HEK293T (cell line): ENCODE data around the gene ABHD12.

Experiments used
- ARNT ChIP-seq: fragments of 450-650 bp; IDR thresholded peaks from 2 replicates; pipeline ENCODE4 v1.6.1; 2017; ENCODE audit warnings: mild to moderate bottlenecking
- BHLHE40 ChIP-seq: fragments of 450-650 bp; IDR thresholded peaks from 2 replicates; pipeline ENCODE4 v1.6.1; 2016; ENCODE audit warnings: mild to moderate bottlenecking, moderate library complexity, borderline replicate concordance
- CTBP1 ChIP-seq: fragments of 450-650 bp; IDR thresholded peaks from 2 replicates; pipeline ENCODE4 v1.6.1; 2016; ENCODE audit warnings: borderline replicate concordance
- ELF4 ChIP-seq: fragments of 450-650 bp; IDR thresholded peaks from 2 replicates; pipeline ENCODE4 v1.6.1; 2017; ENCODE audit warnings: antibody characterized with exemption
- FOXA1 ChIP-seq: fragments of 450-650 bp; IDR thresholded peaks from 2 replicates; pipeline ENCODE4 v1.6.1; 2016; ENCODE audit warnings: mild to moderate bottlenecking
- FOXK2 ChIP-seq: fragments of 450-650 bp; IDR thresholded peaks from 2 replicates; pipeline ENCODE4 v1.6.1; 2016; ENCODE audit warnings: mild to moderate bottlenecking
- FOXM1 ChIP-seq: fragments of 450-650 bp; IDR thresholded peaks from 2 replicates; pipeline ENCODE4 v1.6.1; 2017; ENCODE audit warnings: mild to moderate bottlenecking, borderline replicate concordance
- HDGF ChIP-seq: fragments of 450-650 bp; IDR thresholded peaks from 2 replicates; pipeline ENCODE4 v1.6.1; 2017; ENCODE audit warnings: antibody characterized with exemption, borderline replicate concordance
- LEF1 ChIP-seq: fragments of 450-650 bp; IDR thresholded peaks from 2 replicates; pipeline ENCODE4 v1.6.1; 2017; ENCODE audit warnings: mild to moderate bottlenecking, borderline replicate concordance
- SUZ12 ChIP-seq: fragments of 450-650 bp; IDR thresholded peaks from 2 replicates; pipeline ENCODE4 v1.6.1; 2016; ENCODE audit warnings: mild to moderate bottlenecking
- TARDBP ChIP-seq: fragments of 450-650 bp; IDR thresholded peaks from 2 replicates; pipeline ENCODE4 v1.6.1; 2016
- ZNF384 ChIP-seq: fragments of 450-650 bp; IDR thresholded peaks from 2 replicates; pipeline ENCODE4 v1.6.1; 2016
- TF ChIP-seq, protein P1 (sequence below): fragments of 450-650 bp; IDR thresholded peaks from 2 replicates; pipeline ENCODE4 v1.6.1; 2016

DNA sequence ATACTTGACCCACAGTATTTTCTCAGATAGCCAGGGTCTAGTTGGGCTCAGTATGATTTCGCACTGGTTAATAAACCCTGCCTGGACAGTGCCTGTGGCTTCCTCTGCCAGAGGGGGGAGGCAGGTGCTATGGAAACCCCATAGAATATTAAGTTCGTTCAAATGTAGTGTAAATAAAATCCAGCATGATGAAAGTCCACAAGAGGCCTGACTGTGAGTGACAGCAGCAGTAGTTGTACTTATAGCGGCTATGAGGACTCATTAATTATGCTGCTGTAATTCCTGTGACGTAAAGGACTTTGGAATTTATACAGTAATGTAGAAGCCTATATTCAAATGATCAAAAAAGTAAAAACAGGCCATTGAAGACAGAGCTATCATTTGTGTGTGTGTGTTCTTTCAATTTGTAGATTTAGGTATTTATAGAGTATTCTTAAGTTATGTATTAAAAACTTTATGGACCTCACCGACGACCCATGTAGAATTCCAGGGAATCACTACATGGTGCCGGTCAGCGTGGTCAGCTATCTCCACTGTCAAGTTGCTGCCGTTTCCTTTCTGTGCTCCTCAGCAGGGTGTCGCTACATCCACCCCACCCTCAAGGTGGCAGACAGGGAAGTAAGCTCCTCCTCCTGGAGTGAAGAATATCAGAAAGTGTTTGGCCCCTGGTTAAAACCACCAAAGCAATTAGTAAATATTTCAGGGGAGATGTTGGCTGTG is 132.7 kb downstream of the ABHD12 start:
- TF ChIP-seq FOXK2 (no peak), BHLHE40 (no peak), TARDBP (no peak), ZNF384 (no peak), FOXA1 (no peak), FOXM1 (no peak), ARNT (no peak), SUZ12 (no peak), ELF4 (no peak), LEF1 (no peak), CTBP1 (no peak), HDGF (no peak)
- TF ChIP-seq, protein P1, sequence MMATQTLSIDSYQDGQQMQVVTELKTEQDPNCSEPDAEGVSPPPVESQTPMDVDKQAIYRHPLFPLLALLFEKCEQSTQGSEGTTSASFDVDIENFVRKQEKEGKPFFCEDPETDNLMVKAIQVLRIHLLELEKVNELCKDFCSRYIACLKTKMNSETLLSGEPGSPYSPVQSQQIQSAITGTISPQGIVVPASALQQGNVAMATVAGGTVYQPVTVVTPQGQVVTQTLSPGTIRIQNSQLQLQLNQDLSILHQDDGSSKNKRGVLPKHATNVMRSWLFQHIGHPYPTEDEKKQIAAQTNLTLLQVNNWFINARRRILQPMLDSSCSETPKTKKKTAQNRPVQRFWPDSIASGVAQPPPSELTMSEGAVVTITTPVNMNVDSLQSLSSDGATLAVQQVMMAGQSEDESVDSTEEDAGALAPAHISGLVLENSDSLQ: peak; percentile 44; the same call in 1 of the 2 replicates
